H4 (cell line): Measurements from ENCODE around the gene INA. TPM values are rescaled to one million over a fixed set of nuclear protein-coding genes. Genes with fewer than 3 reads are reported as not detected.

ENCODE experiments used
- DNase-seq: peaks from one replicate; pipeline ENCODE4 v3.0.0-alpha.2; 2015; ENCODE audit warnings: low spot score
- total RNA-seq: library from RNA; depleted of rRNA; stranded (reverse); fragments of >200 nt; shearing (Covaris generic); gene quantifications from 2 replicates; pipeline ENCODE4 v1.2.3, GENCODE V29; 2014

Gene INA
- total RNA-seq, 1 experiment from 2014 or later, result not detected

- peak; percentile 99 for DNase-seq
Observed at GRCh38 chr10:103273041-103273441, 3.9 kb upstream of the INA start.

- DNase-seq, result no peak
Observed at GRCh38 chr10:103276251-103276895, 565 bp upstream of the INA start.

- DNase-seq, result no peak
Observed at GRCh38 chr10:103277713-103278536, 987 bp downstream of the INA start.

- no peak for DNase-seq
Observed at GRCh38 chr10:103278537-103278823, 1.5 kb downstream of the INA start.

DNA sequence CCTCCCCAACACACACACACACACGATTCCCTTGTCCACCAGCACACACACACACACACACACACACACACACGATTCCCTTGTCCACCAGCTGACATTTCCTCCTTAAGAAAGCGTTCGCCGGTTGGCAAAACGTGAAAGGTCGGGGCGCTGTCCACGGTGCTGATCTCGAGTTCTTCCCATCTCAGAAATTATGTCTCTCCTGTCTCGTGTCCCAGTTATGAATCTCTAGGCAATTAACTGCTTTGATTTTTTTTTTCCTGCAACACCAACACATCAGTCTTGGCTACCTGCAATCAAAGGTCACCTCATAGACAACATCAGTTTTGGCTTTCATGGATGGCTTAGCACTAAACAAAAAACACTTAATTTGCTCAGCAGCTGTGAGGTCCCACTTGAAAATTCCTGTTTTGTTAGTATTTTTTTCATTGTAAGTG is 1.9 kb downstream of the INA start:
- DNase-seq, result no peak

DNA sequence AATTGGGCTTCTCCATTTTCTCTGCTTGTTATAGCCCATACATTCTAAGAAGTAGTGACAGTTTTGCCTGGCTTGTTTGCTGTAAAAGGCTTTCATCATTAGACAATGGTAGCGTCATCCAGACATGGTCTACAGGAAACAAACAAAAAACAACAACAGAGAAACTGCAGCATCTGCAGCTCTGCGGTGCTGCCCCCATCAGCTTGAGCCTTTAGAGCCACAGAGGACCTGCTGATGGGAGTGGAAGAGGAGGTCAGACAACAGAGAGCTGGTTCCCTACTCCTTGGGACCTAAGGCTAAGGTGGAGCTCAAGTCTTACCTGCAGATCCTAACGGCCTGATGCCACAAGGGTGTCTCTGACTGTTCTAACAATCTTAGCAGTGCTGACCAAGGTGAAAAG is 3.1 kb downstream of the INA start:
- DNase-seq, result no peak

DNA sequence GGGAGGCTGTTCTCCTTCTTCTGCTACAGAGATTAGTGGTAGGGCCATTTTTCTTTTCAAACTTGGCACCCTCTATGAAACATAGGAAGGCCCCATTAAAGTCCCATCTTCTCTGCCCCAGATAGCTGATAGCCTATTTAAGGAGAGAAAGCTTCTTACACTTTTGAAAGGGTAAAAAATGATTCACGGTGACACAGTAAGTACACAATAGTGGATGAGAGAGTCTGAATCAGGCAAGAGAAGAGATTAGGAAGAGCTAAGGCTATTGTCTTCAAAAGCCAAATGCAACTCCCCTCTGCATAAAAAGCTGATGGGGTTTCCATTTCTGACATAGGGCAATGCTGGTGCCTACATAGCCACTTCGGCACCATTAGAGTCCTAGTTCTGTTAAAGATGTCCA is 3.6 kb downstream of the INA start:
- DNase-seq, result no peak

DNA sequence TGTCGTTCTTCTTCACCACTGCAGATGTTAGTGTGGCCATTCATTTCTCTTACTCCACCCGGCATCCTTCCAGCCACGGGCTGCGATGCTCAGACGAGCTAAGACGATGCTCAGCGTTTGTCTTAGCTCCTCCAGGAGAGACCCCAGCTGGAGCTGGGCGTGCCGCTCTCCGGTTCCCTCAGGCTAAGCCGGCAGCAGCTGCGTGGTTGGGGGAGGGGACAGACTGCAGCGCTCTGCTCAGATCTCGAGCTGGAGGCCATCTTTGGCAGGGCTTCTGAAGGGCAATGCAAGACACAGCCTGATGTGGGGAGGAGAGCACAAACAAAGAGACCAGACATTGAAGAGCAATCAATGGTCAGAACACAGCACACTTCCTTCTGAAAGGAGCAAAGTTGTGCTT is 4.8 kb downstream of the INA start:
- no peak for DNase-seq

DNA sequence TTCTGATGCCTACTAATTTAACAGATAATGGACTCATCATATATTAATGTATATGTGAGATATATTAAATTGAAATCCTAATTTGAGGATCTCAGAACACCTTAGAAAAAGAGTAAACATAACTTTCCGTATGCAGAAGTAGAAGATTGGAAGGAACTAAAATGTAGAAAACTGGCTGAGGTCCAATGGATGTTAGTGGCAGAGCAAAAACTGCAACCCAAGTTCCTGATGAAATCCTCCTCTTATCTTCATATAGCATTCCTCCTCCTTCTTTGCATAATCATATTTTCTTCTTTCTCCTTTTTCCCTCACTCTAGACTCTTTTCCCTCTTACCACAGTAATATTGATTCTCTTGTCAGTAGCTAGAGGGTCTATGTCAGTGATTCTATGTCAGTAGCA is 6.0 kb downstream of the INA start:
- DNase-seq, result no peak

DNA sequence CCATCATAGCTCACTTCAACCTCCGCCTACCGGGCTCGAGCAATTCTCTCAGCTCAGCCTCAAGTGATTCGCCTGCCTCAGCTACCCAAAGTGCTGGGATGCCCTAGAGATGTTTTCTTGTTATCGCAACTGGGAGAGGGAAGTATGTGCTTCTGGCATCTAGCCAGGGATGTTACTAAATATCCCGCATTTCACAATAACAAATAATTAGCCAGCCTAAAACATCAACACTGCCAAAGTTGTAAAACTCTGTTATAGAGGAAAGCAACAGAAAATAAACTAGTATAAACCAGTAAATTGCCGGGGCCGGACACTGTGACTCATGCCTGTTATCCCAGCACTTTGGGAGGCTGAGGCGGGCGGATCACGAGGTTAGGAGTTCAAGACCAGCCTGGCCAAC is 7.2 kb downstream of the INA start:
- peak; percentile 58 for DNase-seq

- no peak for DNase-seq
Observed at GRCh38 chr10:103287992-103288391, 11.1 kb downstream of the INA start.

GRCh38 chr10:103291588-103291987 is 14.7 kb downstream of the INA start:
- no peak for DNase-seq

GRCh38 chr10:103295374-103296015 is 18.6 kb downstream of the INA start:
- DNase-seq, result no peak

- no peak for DNase-seq
Observed at GRCh38 chr10:103307594-103307993, 30.7 kb downstream of the INA start.

DNA sequence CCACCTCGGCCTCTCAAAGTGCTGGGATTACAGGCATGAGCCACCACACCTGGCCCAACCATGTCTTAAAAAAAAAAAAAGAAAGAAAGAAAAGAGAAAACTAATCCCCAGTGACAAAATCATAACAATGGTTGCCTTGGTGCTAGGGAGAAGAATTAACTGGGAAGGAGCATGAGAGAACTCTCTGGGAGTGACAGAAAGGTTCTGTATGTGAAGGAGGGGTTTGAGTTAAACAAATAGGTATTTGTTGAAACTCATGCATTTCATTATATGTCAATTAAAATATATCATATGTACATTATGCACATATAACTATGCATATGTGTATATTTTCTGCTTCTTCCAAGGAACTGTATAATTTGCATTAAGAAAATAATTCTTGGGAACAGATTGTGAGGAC is 33.3 kb downstream of the INA start:
- no peak for DNase-seq

- no peak for DNase-seq
Observed at GRCh38 chr10:103316087-103316486, 39.1 kb downstream of the INA start.

DNA sequence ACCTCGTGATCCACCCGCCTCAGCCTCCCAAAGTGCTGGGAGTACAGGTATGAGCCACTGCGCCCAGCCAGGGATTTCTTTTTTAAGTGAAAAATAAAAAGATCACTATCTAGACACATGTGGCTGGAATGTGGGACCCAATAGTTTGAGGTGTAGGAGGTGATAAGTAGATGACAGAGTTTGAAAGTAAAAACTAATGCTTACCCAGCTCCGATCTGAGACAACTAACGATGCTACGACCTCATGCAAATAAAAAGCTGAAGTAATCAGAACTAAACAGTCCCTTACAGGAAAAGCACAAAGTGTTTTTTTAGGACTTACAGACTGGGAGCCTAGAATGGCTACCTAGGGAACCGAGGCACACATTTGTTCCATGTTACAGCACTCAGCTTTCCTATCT is 51.0 kb downstream of the INA start:
- DNase-seq, result no peak

GRCh38 chr10:103333934-103334520 is 57.1 kb downstream of the INA start:
- DNase-seq, result peak; percentile 8

DNA sequence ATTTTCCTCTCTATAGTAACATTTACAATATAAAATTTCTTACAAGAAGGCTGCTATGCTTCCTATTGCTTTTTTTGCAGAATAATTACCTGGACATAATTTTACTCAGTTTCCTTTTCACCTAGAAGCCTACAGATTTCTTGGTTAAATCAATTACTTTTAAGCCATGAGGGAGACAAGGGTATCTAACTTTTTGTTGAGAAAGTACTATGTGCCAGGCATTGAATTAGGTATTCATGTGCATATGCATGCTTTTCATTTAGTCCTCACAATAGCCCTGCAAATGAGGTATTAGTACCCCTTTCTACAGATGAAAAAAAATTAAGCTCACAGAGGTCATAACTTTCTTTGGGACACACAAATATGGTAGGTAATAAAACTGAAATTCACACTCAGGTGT is 57.6 kb downstream of the INA start:
- no peak for DNase-seq

DNA sequence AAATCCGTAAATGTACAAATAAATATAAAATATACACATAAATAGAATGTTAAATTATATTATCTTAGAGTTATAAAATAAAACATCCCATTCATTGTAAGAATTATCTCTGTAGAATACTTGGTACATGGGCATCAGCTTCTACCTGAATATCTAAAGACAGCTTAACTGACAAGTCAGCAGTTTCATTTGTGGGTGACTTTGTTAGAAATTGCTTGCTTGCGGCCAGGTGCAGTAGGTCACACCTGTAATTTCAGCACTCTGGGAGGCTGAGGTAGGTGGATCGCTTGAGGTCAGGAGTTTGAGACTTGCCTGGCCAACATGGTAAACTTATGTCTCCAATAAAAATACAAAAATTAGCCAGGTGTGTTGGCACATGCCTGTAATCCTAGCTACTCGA is 59.4 kb downstream of the INA start:
- no peak for DNase-seq
